DMS 273 (cell line): ENCODE measurements around the gene BCL2.
A peak's percentile ranks its signal among the peaks of the same experiment; 100 is the strongest.

Experiments used
- DNase-seq: peaks from one replicate; lab custom pipeline; 2025; ENCODE audit not compliant: unreplicated experiment; lab: John Stamatoyannopoulos, UW

Gene BCL2

DNA sequence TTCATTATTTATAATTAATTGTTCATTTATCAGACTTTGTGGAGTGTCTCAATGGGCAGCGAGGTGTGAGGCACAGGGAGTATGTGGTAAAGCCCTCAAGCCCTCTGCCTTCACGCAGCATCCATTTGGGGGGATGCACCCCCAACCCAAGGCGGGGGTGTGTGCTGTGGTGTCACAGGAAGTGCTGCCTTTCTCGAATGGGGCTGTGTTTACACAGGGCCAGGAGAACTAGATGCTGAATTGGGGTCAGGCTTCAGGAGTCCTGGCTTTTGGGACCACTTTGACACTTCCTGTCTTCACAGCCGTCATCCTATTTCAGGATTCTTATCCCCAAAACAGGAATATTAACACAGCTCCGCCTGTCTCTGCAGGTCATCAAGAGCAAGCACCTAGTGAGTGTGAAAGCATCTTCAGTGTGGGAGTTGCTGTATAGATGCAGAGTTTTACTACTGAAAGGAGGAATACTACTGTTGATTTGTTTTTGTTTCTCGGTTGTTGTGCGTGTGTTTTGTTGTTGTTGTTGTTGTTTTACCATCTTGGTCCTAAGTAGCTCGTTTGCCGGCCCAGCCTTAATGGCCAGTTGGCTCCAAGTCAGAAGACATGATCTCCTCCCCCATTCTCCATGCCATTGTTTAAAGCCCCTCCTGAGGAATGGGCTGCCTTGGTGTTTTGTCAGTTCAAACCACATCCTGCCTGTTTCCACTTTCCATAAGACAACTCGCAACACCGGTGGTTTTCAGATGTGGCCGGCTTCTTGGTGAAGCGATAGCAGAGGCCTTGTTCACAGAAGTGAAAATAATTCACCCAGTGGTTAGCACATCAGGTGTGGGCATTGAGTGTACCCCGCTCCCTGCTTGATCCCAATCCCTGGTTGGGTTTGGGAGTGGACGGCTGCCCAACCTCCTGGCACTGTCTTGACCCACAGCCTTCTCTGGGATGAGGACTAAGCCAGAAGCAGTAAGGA is 221.3 kb downstream of the BCL2 start:
- DNase-seq = no peak

- no peak for DNase-seq
Measured at GRCh38 chr18:63097178-63097577, 222.4 kb downstream of the BCL2 start.

GRCh38 chr18:63096327-63096874 is 223.2 kb downstream of the BCL2 start:
- DNase-seq = no peak

DNA sequence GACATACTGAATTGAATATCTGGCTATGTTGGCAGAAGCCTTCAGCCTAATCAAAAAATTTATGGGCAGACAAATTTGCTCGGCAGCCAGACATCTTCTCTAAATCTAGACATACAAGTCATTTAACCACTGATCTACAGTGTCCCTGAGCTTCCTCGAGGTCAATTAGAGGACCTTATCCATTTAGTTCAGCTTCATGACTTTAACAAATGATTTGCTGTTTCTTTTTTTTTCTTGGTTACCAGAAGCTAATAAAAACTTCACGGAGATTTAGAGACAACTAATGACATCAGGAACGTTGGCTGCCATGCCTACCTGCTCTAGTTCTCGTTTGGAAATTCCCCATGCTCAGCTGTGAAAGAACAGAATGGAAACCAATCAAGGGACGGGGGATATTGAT is 223.8 kb downstream of the BCL2 start:
- no peak for DNase-seq

DNA sequence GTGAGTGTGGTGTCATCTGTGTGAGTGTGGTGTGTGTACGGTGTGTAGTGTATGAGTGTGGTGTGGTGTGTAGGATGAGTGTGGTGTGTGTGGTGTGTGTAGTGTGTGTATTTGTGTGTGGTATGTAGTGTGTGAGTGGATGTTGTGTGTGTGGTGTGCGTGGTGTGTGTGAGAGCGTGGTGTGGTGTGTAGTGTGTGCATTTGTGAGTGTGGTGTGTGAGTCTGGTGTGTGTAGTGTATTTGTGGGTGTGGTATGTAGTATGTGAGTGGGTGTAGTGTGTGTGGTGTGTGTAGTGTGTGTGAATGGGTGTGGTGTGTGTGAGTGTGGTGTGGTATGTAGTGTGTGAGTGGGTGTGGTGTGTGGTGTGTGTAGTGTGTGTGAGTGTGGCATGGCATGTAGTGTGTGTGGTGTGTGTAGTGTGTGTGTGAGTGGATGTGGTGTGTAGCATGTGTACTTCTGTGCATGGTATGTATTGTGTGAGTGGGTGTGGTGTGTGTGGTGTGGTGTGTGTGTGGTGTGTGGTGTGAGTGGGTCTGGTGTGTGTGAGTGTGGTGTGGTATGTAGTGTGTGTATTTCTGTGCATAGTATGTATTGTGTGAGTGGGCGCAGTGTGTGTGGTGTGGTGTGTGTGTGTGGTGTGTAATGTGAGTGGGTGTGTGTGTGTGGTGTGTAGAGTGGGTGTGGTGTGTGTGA is 227.8 kb downstream of the BCL2 start:
- no peak for DNase-seq

- no peak for DNase-seq
Measured at GRCh38 chr18:63090334-63090733, 229.2 kb downstream of the BCL2 start.

DNA sequence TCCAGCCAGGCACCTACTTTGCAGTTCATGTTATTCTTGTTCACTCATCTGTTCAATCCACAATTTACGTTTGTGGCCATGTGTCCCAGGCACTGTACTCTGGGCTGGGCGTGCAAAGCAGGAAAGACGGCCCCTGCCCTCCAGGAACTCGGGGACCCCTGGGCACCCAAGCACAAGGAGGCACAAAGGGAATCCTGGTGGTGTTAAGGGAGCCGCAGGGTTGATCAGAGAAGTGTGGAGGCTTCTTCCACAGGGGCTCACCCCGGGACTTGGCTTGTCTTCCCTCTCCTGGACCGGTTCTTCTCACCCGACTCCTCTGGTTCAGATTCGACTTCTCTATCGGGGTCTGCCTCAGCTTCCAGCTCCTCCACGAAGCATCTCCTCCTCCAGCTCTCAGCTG is 230.5 kb downstream of the BCL2 start:
- no peak for DNase-seq

GRCh38 chr18:63088262-63088661 is 231.3 kb downstream of the BCL2 start:
- DNase-seq = no peak

- DNase-seq = no peak
Measured at GRCh38 chr18:63087421-63088230, 231.9 kb downstream of the BCL2 start.

DNA sequence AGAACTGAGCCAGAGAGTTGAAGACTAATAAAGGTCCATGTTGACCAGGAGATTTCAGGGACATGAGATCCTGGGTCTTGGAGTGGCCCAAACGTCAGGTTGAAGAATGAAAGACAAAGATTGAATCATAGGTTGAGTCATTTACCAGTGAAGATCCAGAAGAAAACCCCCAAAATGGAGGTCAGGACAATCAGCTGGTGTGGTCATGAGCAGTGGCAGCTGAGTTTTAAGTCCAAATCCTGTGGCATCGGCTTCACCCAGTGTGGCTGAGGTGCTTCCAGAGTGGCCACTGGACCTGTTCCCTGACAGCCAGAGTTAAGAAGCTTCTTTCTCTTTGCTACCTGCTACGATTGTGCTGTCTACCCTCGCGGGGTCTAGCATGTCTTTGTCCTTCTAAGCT is 234.0 kb downstream of the BCL2 start:
- no peak for DNase-seq

DNA sequence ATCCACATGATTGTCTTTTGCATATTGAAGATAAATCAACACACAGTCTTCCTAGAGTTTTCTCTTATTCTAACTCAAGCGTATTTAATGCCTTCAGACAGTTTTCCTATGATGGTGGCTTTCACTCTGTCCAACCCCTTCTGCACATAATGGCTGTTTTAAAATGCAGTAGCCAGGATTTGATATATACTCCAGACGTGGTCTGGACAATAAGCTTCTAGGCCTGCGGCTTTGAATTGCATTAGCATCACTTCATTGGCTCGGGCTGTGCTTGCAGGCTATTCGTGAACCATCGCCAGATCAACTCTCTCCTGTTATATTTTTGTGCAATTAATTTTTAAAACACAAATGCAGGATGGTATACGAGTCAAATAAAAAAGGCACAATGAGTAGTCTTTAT is 235.3 kb downstream of the BCL2 start:
- no peak for DNase-seq

DNA sequence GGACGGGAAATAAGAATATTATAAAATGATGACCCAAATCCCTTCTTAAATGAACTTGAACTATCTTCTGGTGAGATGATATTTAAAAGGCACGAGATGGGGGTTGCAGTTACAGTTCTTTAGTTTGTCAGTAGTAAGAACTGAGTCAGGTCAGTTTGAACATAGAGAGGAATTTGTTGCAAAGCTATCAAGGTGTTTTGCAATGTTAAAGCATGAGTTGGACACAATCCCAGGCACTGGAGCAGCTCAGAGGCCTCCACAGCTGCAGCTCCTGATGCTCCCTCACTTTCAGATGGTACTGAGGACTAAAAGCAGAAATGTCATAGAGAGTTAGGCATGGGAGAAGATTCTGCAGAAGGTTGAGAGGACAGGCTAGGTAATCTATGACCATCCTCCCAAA is 236.0 kb downstream of the BCL2 start:
- DNase-seq = no peak

DNA sequence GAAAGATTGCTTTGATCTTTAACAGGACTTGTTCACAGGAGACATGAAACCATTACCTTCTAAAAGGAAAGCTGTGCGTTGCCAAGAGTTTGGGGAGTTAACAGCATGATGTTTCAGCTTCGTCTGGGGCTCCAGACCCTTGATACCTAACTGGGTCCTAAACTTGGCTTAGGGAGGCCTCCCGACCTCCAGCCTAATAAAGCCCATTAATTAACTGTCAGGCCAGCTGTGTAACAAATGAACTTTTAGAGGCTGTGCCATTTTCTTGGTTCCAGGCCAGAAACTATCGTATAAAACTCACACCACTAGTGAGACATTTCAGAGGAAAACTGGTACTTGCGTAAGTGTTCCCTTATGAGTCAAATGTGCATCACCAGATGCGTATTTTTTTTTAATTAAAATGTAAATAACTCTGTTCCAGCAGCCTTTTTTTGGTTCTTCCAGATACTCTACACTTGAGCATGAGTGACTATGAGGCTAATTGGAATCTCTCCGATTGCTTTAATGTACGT is 236.5 kb downstream of the BCL2 start:
- no peak for DNase-seq

- no peak for DNase-seq
Measured at GRCh38 chr18:63082366-63083019, 237.1 kb downstream of the BCL2 start.

- DNase-seq = no peak
Measured at GRCh38 chr18:63079114-63079513, 240.5 kb downstream of the BCL2 start.

- DNase-seq = no peak
Measured at GRCh38 chr18:63078471-63078870, 241.1 kb downstream of the BCL2 start.

DNA sequence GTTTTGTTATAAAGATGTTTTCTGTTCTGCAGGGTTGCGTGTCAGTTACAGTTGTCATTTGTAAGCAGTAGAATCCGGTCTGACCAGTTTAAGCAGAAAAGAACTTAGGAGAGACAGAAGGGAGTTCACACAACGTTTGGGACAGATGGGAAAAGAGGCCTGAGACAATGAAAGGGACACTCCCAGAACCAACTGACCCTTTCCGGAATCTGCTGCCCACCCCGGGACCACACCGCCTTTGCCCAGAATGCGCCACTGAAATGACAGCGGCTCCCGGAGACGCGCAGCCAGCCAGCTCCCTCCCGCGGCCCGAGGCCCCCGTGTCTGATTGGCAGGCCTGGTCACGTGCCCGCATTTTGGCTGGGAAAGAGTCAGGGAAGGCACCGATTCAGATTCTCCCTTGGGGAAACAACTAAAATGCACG is 244.6 kb downstream of the BCL2 start:
- peak; percentile 86 for DNase-seq

DNA sequence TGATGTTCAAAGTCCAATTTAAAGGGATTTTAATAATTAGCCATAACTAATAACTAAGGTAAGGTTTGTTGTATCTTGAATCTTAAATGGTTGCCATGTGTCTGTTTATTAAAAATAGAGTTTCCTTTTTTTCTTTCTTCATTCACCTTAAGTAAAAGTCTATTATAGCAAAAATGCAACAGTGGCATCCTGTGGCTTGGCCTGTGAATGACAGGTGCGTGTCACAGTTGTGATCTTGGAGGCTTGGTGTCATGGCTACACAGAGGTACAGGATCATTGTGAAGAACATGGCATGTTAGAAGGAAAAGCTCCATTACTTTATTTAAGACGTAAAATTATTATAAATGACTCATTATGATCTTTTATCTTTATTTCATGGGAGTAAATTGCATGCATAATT is 246.1 kb downstream of the BCL2 start:
- DNase-seq = peak; percentile 31
